NT2/D1 (cell line): ENCODE results near the gene USP46.

ENCODE experiments used
- SUZ12 ChIP-seq: IDR thresholded peaks from 2 replicates; pipeline ENCODE4 v1.6.1; 2011; ENCODE audit not compliant: insufficient read length, insufficient read depth; ENCODE audit errors: extremely low read depth
- YY1 ChIP-seq: IDR thresholded peaks from 2 replicates; pipeline ENCODE4 v1.6.1; 2011; ENCODE audit not compliant: insufficient read length, insufficient read depth
- ZNF274 ChIP-seq: IDR thresholded peaks from 2 replicates; pipeline ENCODE4 v1.6.1; 2011; ENCODE audit warnings: mild to moderate bottlenecking, low read depth, low read length

DNA sequence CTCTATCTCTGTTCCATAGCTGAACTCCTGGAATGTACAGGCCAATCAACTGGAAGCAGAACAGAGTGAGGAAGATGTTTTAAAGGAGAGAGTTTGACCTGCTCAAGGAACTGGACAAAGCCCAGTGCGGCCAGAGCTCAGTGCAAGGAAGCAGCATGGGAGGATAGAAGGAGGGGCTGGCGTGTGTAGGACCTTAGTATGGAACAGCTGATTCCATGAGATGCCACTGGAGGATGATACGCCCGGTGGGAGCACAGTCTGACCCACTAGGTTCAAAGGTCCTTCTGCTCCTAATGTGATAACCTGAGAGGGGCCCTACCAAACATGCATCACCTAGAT lies 81.5 kb downstream of the USP46 start:
- TF ChIP-seq YY1: no peak
- no peak for TF ChIP-seq SUZ12
- no peak for TF ChIP-seq ZNF274
